Measurements from ENCODE around the gene ZNF254. TPM values are rescaled to one million over a fixed set of nuclear protein-coding genes. Genes with fewer than 3 reads are reported as not detected.

Gene ZNF254
- total and polyA plus RNA-seq, 7 donors = 1.2 to 7.0 (median 2.2) TPM

GRCh38 chr19:24166055-24166454, 79.1 kb downstream of the ZNF254 start:
- Histone ChIP-seq H3K27ac (no peak overlapping the region), H3K4me3 (no peak overlapping the region), H3K9me3 (peaks cover 17% of the 10 kb centered on the region), H3K27me3 (ENCODE audit: insufficient read depth in 3 of 3, low read length in 2 of 3) (no peaks in the 10 kb centered on the region), H3K36me3 (ENCODE audit: insufficient read depth in 1 of 2, low read depth in 1 of 2) (no peaks in the 10 kb centered on the region), H3K4me1 (no peaks in the 10 kb centered on the region)
- ATAC-seq = no peak
- intact Hi-C loops (cut with DNase I) = no loop called here
- TF ChIP-seq, protein P1, sequence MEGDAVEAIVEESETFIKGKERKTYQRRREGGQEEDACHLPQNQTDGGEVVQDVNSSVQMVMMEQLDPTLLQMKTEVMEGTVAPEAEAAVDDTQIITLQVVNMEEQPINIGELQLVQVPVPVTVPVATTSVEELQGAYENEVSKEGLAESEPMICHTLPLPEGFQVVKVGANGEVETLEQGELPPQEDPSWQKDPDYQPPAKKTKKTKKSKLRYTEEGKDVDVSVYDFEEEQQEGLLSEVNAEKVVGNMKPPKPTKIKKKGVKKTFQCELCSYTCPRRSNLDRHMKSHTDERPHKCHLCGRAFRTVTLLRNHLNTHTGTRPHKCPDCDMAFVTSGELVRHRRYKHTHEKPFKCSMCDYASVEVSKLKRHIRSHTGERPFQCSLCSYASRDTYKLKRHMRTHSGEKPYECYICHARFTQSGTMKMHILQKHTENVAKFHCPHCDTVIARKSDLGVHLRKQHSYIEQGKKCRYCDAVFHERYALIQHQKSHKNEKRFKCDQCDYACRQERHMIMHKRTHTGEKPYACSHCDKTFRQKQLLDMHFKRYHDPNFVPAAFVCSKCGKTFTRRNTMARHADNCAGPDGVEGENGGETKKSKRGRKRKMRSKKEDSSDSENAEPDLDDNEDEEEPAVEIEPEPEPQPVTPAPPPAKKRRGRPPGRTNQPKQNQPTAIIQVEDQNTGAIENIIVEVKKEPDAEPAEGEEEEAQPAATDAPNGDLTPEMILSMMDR (IDR thresholded peaks at IDR 0.05) = no peak
- DNase-seq = no peak
- WGBS, 3 donors = 74 to 80% (median 77%) methylated on average over 3 of the region's 3 CpGs

- Histone ChIP-seq H3K36me3 (ENCODE audit: insufficient read depth in 1 of 2, low read depth in 1 of 2) (no peaks in the 10 kb centered on the region), H3K9me3 (peaks cover 6% of the 10 kb centered on the region), H3K27me3 (ENCODE audit: insufficient read depth in 3 of 3, low read length in 2 of 3) (no peaks in the 10 kb centered on the region), H3K4me1 (no peaks in the 10 kb centered on the region), H3K27ac (no peak overlapping the region), H3K4me3 (no peak overlapping the region)
- intact Hi-C loops (cut with DNase I) = no loop called here
- DNase-seq = no peak
- TF ChIP-seq, protein P1 (IDR thresholded peaks at IDR 0.05) = no peak
- no peak for ATAC-seq
- WGBS, 3 donors = 92 to 98% (median 93%) methylated on average over 2 of the region's 2 CpGs
Measured at GRCh38 chr19:24173882-24174281, 86.9 kb downstream of the ZNF254 start.

DNA sequence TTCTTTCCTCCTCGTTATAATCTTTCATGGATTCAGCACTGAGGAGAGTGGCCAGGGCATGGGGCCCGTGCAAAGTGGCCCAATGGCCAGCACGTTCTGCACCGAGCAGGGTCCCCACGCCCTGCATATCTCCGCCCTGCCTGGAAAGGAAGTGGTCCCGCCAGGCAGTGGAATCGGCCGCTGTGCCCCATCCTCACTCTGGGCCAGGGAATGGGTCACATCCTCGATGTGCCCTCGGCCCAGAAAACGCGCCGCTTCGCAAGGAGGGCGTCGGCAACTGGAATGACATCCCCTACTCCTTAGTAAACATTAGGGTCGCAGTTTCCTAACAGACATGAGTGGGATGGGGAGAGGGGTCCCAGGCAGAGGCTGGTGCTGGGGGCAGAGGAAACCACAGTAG, 90.7 kb downstream of the ZNF254 start:
- Histone ChIP-seq H3K4me3 (no peak overlapping the region), H3K27ac (no peak overlapping the region), H3K36me3 (ENCODE audit: insufficient read depth in 1 of 2, low read depth in 1 of 2) (no peaks in the 10 kb centered on the region), H3K27me3 (ENCODE audit: insufficient read depth in 3 of 3, low read length in 2 of 3) (no peaks in the 10 kb centered on the region), H3K9me3 (no peaks in the 10 kb centered on the region), H3K4me1 (no peaks in the 10 kb centered on the region)
- 85 to 94% (median 87%) methylated on average over 18 of the region's 18 CpGs for WGBS, 3 donors
- intact Hi-C loops (cut with DNase I) = no loop called here
- no peak for DNase-seq
- TF ChIP-seq, protein P1 (IDR thresholded peaks at IDR 0.05) = no peak
- no peak for ATAC-seq

- 91 to 96% (median 94%) methylated on average over 17 of the region's 17 CpGs for WGBS, 3 donors
- intact Hi-C loops (cut with DNase I) = no loop called here
- no peaks in the 10 kb centered on the region for H3K4me1 ChIP-seq
- TF ChIP-seq, protein P1 (IDR thresholded peaks at IDR 0.05) = no peak
- no peaks in the 10 kb centered on the region for H3K9me3 ChIP-seq
- no peak overlapping the region for H3K4me3 ChIP-seq
- no peak for DNase-seq
- no peaks in the 10 kb centered on the region for H3K36me3 ChIP-seq (ENCODE audit: insufficient read depth in 1 of 2, low read depth in 1 of 2)
- no peaks in the 10 kb centered on the region for H3K27me3 ChIP-seq (ENCODE audit: insufficient read depth in 3 of 3, low read length in 2 of 3)
- no peak overlapping the region for H3K27ac ChIP-seq
- ATAC-seq = no peak
Measured at GRCh38 chr19:24178207-24178606, 91.2 kb downstream of the ZNF254 start.

Other genes with a start within 250 kb of the ZNF254 start
- gene ZNF726, start 172.3 kb upstream of the ZNF254 start, total RNA-seq = under 1 TPM in 2 of 4 donors, not detected in 2; 0.22 to 0.25 TPM
- under 1 TPM; 0.05 to 0.16 (median 0.06) TPM for gene ZNF726, start 172.3 kb upstream of the ZNF254 start, polyA plus RNA-seq

Data from psoas muscle (tissue), 8 donors.